ENCODE data around the gene PARD3B.

PARD3B gene

DNA sequence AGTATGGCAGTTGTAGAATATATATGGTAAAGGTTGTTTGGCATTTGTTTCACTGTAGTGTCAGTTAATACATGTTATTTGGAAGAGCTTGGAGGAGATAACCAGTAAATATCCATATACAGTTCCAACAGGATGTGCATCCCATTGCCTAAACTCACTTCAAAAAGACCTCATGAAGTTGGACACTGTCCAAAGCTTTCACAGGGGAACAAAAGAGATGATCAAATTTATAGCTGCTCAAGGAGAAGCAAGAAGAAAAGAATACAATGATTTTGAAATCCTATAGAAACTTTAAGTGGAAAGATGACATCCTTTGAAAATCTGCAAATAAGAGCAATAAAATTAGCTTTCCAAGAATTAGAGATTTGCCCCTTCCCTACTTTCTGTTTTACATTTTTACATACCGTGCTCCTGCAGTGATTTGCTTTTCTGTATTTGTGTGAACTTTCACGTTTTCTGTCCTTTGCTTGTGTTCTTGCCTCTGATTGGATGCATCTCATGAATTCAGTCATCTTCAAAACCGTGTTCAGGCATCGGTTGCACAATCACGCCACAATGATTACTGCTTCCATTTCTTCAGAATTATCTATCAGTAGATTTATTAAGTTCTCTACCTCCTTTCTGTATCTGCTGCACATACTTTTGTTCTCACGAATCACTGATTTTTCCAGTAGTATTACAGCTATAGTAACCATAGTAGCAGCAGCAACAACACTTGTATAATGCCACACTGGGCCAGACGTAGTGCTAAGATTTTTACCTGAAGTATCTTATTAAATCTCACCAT, 83.8 kb downstream of the PARD3B start:
- TF ChIP-seq, protein P1, sequence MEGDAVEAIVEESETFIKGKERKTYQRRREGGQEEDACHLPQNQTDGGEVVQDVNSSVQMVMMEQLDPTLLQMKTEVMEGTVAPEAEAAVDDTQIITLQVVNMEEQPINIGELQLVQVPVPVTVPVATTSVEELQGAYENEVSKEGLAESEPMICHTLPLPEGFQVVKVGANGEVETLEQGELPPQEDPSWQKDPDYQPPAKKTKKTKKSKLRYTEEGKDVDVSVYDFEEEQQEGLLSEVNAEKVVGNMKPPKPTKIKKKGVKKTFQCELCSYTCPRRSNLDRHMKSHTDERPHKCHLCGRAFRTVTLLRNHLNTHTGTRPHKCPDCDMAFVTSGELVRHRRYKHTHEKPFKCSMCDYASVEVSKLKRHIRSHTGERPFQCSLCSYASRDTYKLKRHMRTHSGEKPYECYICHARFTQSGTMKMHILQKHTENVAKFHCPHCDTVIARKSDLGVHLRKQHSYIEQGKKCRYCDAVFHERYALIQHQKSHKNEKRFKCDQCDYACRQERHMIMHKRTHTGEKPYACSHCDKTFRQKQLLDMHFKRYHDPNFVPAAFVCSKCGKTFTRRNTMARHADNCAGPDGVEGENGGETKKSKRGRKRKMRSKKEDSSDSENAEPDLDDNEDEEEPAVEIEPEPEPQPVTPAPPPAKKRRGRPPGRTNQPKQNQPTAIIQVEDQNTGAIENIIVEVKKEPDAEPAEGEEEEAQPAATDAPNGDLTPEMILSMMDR (IDR thresholded peaks at IDR 0.05; ENCODE audit: insufficient read depth, low read depth, low read length, missing control alignments): no peak
- no peak overlapping the region for H3K4me3 ChIP-seq (ENCODE audit: low read depth, low read length)
- DNase-seq (ENCODE audit: low read depth): no peak

GRCh38 chr2:204632410-204632809, 87.1 kb downstream of the PARD3B start:
- DNase-seq (ENCODE audit: low read depth): no peak
- H3K4me3 ChIP-seq (ENCODE audit: low read depth, low read length): no peak overlapping the region
- TF ChIP-seq, protein P1 (IDR thresholded peaks at IDR 0.05; ENCODE audit: insufficient read depth, low read depth, low read length, missing control alignments): no peak

GRCh38 chr2:204634564-204634963, 89.3 kb downstream of the PARD3B start:
- DNase-seq (ENCODE audit: low read depth): no peak
- H3K4me3 ChIP-seq (ENCODE audit: low read depth, low read length): no peak overlapping the region
- TF ChIP-seq, protein P1 (IDR thresholded peaks at IDR 0.05; ENCODE audit: insufficient read depth, low read depth, low read length, missing control alignments): no peak

DNA sequence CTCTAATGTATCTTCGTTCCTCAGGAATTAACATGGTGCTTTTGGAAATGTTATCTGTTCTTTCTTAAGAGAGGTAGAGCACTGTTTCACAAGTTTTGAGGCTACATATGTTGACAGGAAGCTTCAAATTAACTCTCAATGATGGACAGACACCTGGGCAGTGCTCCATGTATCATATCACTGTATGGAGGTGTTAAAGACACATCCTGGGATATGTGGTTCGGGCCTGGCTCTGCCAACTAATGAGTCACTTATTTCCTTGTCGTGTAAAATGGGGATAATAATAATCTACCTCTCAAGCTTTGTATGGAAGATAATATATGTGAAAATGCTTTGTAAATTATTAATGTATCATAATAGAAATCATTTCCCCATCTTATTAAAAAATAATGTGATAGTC, 90.2 kb downstream of the PARD3B start:
- no peak for DNase-seq (ENCODE audit: low read depth)
- TF ChIP-seq, protein P1 (IDR thresholded peaks at IDR 0.05; ENCODE audit: insufficient read depth, low read depth, low read length, missing control alignments): no peak

DNA sequence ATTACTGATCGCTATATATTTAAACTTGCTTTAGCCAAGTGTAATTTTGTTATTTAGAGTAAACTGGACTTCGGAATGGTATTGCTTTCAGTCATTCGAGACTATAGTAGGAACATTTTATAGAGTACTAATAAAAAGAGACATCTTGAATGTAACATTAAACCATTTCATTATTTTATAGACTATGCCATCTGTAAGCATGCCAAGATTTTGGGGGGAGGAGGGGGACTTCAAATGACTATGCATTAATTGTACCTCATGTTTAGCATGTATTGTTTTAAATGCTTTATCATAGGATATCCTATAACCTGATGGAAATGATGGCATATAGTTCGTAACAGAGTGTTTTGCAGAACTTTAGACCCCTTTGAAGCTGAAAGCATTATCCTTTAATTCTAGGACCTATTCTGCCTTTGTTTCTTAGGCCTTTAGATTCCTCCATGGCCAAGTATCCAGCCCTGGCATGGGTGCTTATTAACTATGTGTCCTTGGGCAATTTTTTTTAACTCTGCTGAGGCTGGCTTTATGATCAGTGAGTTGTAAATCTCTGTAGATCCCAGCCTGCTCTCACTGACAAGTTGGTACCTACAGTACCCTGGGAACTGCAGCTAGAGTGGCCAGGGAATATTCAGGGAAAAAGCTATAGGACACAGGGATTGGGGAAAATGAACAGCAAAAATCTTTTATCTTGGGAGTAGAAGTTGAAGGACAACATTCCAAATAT, 93.4 kb downstream of the PARD3B start:
- no peak for DNase-seq (ENCODE audit: low read depth)
- TF ChIP-seq, protein P1 (IDR thresholded peaks at IDR 0.05; ENCODE audit: insufficient read depth, low read depth, low read length, missing control alignments): no peak
- no peak overlapping the region for H3K4me3 ChIP-seq (ENCODE audit: low read depth, low read length)

More for the DNA sequence above, 90.2 kb downstream of the PARD3B start:
- no peak overlapping the region for H3K4me3 ChIP-seq (ENCODE audit: low read depth, low read length)

DNA sequence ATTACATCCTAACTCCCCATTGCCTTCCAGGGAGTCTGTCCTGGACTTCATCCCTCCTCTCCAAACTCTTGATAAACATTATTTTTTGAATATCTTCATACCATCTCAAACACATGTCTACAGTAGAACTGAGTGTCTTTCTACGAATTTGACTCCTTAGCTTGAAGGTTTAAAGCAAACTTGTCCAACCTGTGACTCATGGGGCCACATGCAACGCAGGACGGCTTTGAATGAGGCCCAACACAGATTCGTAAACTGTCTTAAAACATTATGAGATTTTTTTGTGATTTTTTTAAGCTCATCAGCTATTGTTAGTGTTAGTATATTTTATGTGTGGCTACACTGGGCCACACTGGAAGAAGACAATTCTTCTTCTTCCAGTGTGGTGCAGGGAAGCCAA, 98.1 kb downstream of the PARD3B start:
- no peak overlapping the region for H3K4me3 ChIP-seq (ENCODE audit: low read depth, low read length)
- no peak for DNase-seq (ENCODE audit: low read depth)
- TF ChIP-seq, protein P1 (IDR thresholded peaks at IDR 0.05; ENCODE audit: insufficient read depth, low read depth, low read length, missing control alignments): no peak

All from GM12865 (cell line).